Measurements from ENCODE around the gene TEK. TPM values are rescaled to one million over a fixed set of nuclear protein-coding genes. Genes with fewer than 3 reads are reported as not detected.
A peak's percentile ranks its signal among the peaks of the same experiment; 100 is the strongest.
"Not testable (repeated sequence)": the region's sequence is repeated elsewhere in the genome, so short reads cannot be mapped to it uniquely, and the experiment has no call there.

TEK gene
- not detected for total RNA-seq

DNA sequence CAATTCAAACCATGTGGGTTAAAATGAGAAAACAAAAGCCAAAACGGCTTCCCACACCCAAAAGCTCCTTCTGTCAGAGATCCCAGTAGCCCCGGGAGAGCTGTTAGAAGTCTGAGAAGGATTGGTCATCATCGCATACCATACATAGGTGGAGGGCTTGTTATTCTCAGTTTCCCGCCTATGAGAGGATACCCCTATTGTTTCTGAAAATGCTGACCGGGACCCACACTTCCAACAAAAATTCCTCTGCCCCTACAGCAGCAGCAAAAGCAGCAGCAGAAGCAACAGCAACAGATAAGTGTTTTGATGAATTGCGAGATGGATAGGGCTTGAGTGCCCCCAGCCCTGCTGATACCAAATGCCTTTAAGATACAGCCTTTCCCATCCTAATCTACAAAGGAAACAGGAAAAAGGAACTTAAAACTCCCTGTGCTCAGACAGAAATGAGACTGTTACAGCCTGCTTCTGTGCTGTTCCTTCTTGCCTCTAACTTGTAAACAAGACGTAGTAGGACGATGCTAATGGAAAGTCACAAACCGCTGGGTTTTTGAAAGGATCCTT lies at the start of gene TEK:
Gene TEK, plus strand, starts transcription at position 245 of the 561 bp plus-strand sequence. CDS start 366 bp downstream, outside the sequence.
- DNase-seq (ENCODE audit: low spot score in 2 of 2) (no peak), ATAC-seq (no peak)
- no peaks in the 10 kb centered on the region for H3K36me3 Mint-ChIP-seq
- H3K27ac Mint-ChIP-seq = no peak within 1 kb of the TSS
- no peaks in the 10 kb centered on the region for H3K9me3 Mint-ChIP-seq

DNA sequence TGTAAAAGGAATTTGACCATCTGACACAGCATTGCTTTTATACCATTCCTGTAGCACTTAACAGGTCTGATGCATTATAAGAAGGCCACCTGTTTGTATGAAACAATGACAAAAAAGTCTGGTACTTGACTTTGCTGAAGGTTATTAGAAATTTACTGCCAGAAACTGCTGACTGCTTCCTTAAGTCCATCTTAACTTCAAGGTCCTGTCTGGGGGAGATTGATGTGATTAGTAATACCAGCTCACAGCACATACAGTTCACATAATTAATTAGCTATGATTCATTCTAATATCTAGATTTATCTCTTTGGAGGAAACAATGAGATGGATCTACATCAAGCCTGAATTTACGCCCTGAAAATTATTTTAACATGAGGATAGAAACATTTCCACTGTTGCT lies 49.6 kb upstream of the TEK start:
- Mint-ChIP-seq H3K36me3 (no peaks in the 10 kb centered on the region), H3K27ac (no peak overlapping the region), H3K9me3 (no peaks in the 10 kb centered on the region)
- no peak for DNase-seq (ENCODE audit: low spot score in 2 of 2)
- ATAC-seq = no peak

DNA sequence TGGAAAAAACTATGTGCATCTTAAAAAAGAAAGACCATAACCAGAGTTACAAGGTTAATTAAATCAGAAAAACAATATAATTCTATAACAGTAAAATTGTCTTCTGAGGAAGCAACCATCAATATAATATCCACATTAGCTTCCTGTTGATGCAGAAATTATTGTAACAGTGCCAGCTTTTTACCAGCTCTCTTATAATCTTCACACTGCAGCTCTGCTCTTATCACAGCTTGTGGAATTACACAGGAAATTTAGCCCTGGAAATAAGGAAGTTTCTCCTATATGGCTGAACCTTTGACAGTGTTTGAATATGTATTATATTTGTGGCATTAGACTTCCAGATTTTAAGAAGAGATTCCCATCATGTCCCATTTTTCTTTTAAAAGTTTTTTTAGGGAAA lies 49.1 kb upstream of the TEK start:
- H3K36me3 Mint-ChIP-seq = no peaks in the 10 kb centered on the region
- H3K27ac Mint-ChIP-seq = no peak overlapping the region
- H3K9me3 Mint-ChIP-seq = no peaks in the 10 kb centered on the region
- DNase-seq (ENCODE audit: low spot score in 2 of 2) (no peak), ATAC-seq (no peak)

DNA sequence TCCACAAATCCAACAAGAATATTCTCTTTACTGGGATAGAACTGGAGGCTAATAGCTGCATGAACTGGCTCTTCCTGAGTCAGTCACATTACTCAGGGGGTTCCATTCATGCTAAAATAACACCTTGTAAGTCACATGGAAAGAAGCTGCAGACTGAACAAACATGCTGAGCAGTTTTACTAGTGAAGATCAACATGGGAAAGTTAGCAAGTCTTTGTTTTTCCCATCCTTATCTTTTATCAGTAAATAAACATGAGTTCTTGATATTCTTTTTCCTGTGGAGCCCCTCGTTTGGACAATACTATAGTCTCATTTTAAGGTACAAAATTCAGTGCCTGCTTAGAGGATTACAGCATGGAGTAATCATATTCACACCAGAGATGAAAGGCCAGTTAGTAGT lies 43.7 kb upstream of the TEK start:
- DNase-seq (ENCODE audit: low spot score in 2 of 2) (no peak), ATAC-seq (no peak)
- Mint-ChIP-seq H3K36me3 (no peaks in the 10 kb centered on the region), H3K27ac (no peak overlapping the region), H3K9me3 (no peaks in the 10 kb centered on the region)

DNA sequence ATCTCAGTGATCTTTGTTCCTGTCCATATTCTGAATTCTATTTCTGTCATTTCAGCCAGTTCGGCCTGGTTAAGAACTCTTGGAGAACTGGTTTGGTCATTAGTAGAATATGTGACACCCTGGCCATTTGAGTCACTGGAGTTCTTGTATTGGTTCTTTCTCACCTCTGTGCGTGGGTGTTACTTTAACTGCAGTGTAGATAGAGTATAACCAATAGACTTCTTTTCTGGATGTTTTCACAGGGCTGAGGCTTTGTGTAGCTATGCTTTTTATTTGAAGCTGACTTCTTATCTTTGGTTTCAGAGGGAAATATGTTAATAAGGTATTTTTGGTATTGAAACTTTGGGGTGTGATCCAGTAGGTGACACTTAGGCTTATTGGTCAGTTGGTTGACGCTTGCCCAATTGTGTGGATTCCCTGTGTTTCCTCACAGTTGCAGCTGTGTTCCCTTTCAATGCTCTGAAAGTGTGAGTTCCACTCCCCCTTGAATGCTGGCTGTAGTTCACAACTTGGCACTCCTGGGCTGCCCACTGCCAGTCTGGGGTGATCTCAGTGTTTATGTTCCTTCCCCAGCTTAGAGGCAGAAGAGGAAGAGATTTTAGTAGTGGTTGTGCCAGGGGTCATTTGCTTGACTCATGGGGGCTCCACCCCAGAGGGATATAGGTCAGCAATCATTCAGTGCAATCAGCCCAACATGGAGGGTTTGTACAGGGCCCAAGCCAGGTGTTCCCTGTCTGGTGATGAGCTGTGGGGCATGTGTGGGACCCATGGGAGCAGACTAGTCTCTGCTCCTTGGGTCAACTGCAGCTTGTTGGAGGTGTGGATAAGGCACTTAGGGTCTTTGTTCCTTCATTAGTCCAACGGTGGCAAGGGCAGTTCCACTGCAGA lies 34.9 kb upstream of the TEK start:
- H3K27ac Mint-ChIP-seq = no peak overlapping the region
- ATAC-seq (peak in 1 of 2 donors; percentile 40), DNase-seq (ENCODE audit: low spot score in 2 of 2) (no peak)
- peaks cover 0 to 6% of the 10 kb centered on the region in 2 donors for H3K36me3 Mint-ChIP-seq
- H3K9me3 Mint-ChIP-seq = peaks cover 0 to 3% of the 10 kb centered on the region in 2 donors

DNA sequence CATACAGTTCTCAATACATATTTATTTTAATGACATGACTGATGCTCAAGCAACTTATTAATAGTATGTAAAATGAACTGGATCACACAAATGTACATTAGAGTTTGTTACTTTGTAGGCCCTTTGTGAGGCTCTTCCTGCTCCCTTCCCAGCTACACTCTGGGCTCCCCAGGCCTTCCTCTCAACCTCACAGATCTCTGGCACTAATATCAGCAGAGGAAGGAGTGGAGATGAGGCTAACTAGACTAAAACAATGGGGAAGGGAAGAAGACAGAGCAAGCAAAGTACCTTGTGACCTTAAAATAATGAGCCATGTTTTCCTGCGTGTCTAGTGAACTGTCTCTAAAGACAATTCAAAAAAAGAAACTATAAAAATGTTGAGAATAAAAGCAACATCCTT lies 30.3 kb upstream of the TEK start:
- DNase-seq (ENCODE audit: low spot score in 2 of 2) = no peak
- Mint-ChIP-seq H3K9me3 (peaks cover 0 to 3% of the 10 kb centered on the region in 2 donors), H3K27ac (no peak overlapping the region), H3K36me3 (peaks cover 0 to under 1% of the 10 kb centered on the region in 2 donors)
- ATAC-seq = no peak

DNA sequence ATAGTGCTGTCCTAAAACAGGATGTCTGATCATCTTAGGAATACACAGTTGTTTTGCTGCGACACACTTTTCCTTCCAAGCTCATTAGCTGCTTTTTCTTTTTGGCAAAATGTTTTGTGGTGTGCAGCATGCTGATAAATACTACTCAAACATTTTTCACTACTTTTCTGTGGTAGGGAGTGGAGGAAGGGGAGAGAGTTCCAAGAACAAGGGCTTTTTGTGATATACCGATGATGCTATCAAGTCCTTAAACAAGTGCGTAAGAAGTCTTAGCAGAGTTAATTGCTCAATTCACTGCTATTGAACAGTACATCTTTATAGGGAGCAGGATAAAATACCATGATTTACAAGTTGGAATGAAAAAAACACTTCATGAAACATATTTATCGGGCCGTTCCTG lies 23.6 kb upstream of the TEK start:
- no peaks in the 10 kb centered on the region for H3K36me3 Mint-ChIP-seq
- H3K9me3 Mint-ChIP-seq = no peaks in the 10 kb centered on the region
- DNase-seq (ENCODE audit: low spot score in 2 of 2) = no peak
- ATAC-seq = no peak
- no peak overlapping the region for H3K27ac Mint-ChIP-seq

DNA sequence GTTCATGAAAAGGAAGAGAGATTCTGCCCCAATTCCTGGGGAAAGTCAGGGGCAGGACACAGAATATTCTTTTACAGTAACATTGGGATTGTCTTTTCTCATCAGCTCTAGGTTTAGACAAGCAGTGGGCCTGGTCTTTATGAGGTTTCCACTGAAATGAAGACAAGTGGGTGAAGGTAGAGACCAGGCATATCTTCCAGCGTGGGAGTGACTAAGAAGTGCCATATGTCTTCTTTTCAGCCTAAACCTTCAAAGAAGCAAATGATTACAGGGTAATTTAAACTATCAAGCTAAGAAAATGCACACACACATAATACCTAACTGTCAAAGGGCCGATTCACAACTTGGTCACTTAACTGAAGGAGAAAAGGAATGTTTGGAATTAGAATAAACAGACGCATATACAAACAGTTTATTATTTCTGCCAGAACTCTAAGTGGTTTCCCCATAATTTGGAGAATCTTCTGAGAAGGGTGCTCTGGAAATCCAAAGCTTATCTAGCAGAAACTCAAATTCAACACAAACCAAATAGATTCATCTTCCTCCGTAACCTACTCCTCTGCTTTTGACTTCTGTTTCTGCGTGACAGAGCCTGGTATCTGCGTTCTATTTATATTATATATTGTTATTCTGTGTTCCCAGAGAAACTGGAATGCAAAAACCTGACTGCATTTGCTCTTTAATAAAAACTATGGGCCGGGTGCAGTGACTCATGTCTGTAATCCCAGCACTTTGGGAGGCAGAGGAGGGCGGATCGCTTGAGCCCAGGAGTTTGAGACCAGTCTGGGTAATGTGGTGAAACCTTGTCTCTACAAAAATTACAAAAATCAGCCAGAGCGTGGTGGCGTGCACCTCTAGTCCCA lies 22.0 kb upstream of the TEK start:
- H3K27ac Mint-ChIP-seq = no peak overlapping the region
- H3K9me3 Mint-ChIP-seq = no peaks in the 10 kb centered on the region
- no peaks in the 10 kb centered on the region for H3K36me3 Mint-ChIP-seq
- ATAC-seq = no peak
- DNase-seq (ENCODE audit: low spot score in 2 of 2) = no peak

DNA sequence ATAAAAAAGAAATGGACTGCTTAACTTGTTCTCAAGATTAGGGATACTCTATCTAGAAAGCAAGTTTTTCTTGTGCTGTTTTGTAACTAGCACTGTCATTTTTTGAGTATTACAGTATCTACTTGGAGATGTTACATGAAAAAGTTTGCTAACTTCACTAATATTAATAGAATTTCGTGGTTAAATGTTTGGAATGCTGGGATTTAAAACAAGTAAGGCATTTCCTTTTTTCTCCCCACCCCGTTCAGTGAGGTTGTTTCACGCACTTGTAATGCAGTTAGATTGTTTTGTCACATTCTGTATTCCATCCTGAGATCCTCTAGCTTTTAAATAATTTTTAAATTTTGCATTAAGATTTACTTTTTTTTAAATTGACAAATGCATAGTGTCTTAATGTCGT lies 20.0 kb upstream of the TEK start:
- DNase-seq (ENCODE audit: low spot score in 2 of 2) (no peak), ATAC-seq (no peak)
- H3K9me3 Mint-ChIP-seq = no peaks in the 10 kb centered on the region
- H3K36me3 Mint-ChIP-seq = no peaks in the 10 kb centered on the region
- H3K27ac Mint-ChIP-seq = no peak overlapping the region

DNA sequence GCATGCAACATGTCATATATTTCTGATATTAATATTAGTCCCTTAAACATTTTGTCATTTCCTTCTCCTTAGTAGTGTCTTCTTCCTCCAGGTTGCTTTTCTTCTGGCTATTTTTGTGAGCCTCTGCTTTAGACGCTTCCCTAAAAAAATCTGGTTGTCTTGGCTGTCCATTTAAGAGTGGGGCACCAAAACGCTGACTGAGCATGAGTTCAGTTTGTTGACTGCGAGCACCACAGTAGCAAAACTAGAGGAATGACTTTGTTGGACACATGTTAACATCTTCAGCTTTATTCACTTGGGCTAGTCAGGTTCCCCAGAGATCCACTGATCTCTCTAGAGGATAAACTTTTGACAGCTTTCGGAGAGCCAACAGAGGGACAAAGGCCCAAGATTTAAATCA lies 19.3 kb upstream of the TEK start:
- H3K27ac Mint-ChIP-seq = no peak overlapping the region
- ATAC-seq = no peak
- no peak for DNase-seq (ENCODE audit: low spot score in 2 of 2)
- no peaks in the 10 kb centered on the region for H3K36me3 Mint-ChIP-seq
- H3K9me3 Mint-ChIP-seq = no peaks in the 10 kb centered on the region

DNA sequence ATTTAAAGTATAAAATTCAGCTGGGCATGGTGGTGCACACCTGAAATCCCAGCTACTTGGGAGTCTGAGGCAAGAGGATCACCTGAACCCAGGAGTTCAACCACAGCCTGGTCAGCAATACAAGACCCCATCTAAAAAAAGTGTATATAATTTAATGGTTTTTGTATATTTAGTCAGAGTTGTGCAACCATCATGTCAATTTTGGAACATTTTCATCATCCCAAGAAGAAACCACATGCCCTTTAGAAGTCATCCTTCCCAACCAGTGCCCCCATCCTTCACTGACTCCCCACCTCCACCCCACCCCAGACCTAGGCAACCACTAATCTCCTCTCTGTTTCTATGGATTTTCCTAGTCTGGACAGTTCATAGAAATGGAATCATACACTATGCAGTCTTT lies 18.8 kb upstream of the TEK start:
- no peak for DNase-seq (ENCODE audit: low spot score in 2 of 2)
- no peak for ATAC-seq
- Mint-ChIP-seq H3K36me3 (no peaks in the 10 kb centered on the region), H3K27ac (no peak overlapping the region), H3K9me3 (no peaks in the 10 kb centered on the region)

DNA sequence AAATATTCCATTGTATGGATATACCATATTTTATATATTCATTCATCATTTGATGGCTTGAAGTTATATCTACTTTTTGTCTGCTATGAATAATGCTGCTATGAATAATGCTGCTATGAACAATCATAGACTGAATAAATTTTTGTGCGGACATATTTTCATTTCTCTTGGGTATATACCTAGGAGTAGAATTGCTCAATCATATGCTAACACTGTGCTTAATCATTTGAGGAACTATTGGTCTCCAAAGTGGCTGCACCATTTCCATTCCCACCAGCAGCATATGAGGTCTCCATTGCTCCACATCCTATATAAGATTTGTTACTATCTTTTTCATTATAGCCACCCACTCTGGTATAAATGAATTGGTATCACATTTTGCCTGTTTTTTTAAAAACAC lies 18.3 kb upstream of the TEK start:
- Mint-ChIP-seq H3K36me3 (no peaks in the 10 kb centered on the region), H3K9me3 (no peaks in the 10 kb centered on the region), H3K27ac (no peak overlapping the region)
- ATAC-seq = no peak
- DNase-seq (ENCODE audit: low spot score in 2 of 2) = no peak

DNA sequence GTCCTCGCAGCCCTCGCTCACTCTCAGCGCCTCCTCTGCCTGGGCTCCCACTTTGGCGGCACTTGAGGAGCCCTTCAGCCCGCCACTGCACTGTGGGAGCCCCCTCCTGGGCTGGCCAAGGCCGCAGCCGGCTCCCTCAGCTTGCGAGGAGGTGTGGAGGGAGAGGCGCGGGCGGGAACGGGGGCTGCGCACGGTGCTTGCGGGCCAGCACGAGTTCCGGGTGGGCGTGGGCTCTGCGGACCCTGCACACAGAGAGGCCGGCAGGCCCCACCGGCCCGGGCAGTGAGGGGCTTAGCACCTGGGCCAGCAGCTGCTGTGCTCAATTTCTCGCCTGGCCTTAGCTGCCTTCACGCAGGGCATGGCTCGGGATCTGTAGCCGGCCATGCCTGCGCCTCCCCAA lies 16.5 kb upstream of the TEK start:
- H3K36me3 Mint-ChIP-seq; H3K9me3 Mint-ChIP-seq; DNase-seq (ENCODE audit: low spot score in 2 of 2); ATAC-seq; H3K27ac Mint-ChIP-seq: not testable (repeated sequence)

DNA sequence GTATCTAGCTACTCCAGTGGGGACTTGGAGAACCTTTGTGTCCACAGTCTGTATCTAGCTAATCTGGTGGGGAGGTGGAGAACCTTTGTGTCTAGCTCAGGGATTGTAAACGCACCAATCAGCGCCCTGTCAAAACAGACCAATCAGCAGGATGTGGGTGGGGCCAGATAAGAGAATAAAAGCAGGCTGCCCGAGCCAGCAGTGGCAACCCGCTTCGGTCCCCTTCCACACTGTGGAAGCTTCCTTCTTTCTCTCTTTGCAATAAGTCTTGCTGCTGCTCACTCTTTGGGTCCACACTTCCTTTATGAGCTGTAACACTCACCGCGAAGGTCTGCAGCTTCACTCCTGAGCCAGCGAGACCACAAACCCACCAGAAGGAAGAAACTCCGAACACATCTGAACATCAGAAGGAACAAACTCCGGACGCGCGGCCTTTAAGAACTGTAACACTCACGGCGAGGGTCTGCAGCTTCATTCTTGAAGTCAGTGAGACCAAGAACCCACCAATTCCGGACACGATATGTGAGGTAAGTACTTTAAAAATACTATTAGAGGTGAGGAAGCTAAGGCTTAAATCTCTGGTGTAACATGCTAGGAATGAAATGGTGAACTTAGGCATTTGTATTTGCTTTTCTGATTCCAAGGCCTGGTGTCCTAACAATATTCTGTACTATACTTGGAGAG lies 15.5 kb upstream of the TEK start:
- DNase-seq (ENCODE audit: low spot score in 2 of 2); H3K36me3 Mint-ChIP-seq; H3K9me3 Mint-ChIP-seq; ATAC-seq; H3K27ac Mint-ChIP-seq: not testable (repeated sequence)

DNA sequence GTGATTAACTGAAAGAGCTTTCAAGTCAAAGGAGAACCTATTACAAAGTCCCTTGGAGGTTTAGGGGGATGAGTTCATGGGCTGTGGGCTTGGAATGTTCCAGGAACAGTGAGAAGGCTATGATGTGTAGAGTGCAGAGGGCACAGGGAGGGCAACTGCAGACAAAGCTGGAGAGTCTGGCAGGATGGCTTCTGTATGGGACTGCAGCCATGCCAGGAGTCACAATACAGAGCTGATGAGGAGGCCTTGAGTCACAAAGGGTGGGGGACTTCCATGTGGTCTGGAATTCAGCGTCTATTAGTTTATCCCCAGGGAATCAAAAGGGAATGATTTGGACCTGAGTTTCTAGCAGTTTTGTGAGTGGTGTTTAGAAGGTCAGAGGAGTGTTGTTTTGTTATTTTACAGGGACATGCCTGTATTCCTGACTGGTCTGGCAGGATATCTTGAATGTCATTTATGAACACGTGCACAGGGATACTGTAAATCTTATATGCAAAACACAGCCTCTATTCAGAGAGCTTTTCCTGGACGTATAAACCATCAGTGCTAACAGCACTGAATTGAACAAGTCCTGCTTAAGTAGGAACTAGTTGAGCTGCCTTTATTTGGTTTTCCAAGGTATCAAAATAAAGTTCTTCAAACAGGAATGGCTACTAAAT lies 14.3 kb upstream of the TEK start:
- Mint-ChIP-seq H3K36me3 (no peaks in the 10 kb centered on the region), H3K9me3 (no peaks in the 10 kb centered on the region), H3K27ac (no peak overlapping the region)
- ATAC-seq = no peak
- no peak for DNase-seq (ENCODE audit: low spot score in 2 of 2)

DNA sequence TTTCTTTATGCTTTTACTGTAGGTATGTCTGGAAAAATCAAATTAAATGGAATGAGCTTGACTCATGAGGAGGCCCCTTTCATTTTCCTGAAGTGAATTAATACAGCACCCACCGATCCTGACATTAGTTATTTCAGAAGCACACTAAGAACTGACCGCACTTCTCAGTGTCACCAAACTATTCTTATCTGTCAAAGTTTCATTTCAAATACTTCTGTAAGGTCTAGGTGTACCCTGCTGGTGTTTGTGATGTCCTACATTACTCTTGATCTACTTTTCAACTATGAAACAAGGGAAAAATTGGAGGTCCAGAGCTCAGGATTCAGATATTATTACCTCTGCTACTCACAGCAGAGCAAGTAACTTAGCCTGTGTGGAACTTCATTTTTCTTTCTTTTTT lies 1.8 kb upstream of the TEK start:
- Mint-ChIP-seq H3K36me3 (no peaks in the 10 kb centered on the region), H3K27ac (no peak overlapping the region), H3K9me3 (no peaks in the 10 kb centered on the region)
- no peak for ATAC-seq
- DNase-seq (ENCODE audit: low spot score in 2 of 2) = no peak
